Panc1 (cell line): ENCODE results near the gene STXBP5. TPM values are rescaled to one million over a fixed set of nuclear protein-coding genes. Genes with fewer than 3 reads are reported as not detected.

ENCODE experiments used
- ATAC-seq: fragments of 200-7000 bp; cut with Tn5 transposase; 2 replicates; pipeline ENCODE4 v1.9.1; 2020; ENCODE audit warnings: mild to moderate bottlenecking, moderate library complexity
- BruUV-seq: library from RNA; stranded (reverse); fragments of 400-500 nt; replicated peaks from 2 replicates; lab custom pipeline; 2021; lab: Mats Ljungman, UMichigan
- CTCF ChIA-PET: fragments of 300-600 bp; sonication (Branson Sonifier 250); formaldehyde crosslinking; loops from one replicate; lab custom pipeline; 2022; ENCODE audit warnings: antibody characterized with exemption; lab: Charles Lee
- POLR2A ChIA-PET: fragments of 300-600 bp; sonication (Branson Sonifier 250); formaldehyde crosslinking; loops from one replicate; lab custom pipeline; 2022; ENCODE audit warnings: antibody characterized with exemption; lab: Charles Lee
- DNase-seq: peaks from one replicate; pipeline ENCODE4 v3.0.0-alpha.2; 2010; ENCODE audit warnings: low read depth, low spot score
- H3K27ac ChIP-seq: 2 replicates; pipeline ENCODE4 v1.5.1; 2011; ENCODE audit warnings: mild to moderate bottlenecking, low read length, inconsistent platforms
- H3K27me3 ChIP-seq: fragments of 200-500 bp; sonication (Bioruptor generic); 2 replicates; pipeline ENCODE4 v1.6.0; 2014; ENCODE audit warnings: low read length, inconsistent platforms; ENCODE audit not compliant: control insufficient read depth, insufficient read depth
- H3K36me3 ChIP-seq: fragments of 200-500 bp; sonication (Bioruptor generic); 2 replicates; pipeline ENCODE4 v1.5.1; 2014; ENCODE audit warnings: inconsistent platforms, mild to moderate bottlenecking, low read length, moderate library complexity; ENCODE audit not compliant: control insufficient read depth, insufficient read depth
- H3K4me1 ChIP-seq: 2 replicates; pipeline ENCODE4 v1.5.1; 2011; ENCODE audit warnings: inconsistent platforms, mild to moderate bottlenecking, low read length, moderate library complexity; ENCODE audit not compliant: control insufficient read depth, insufficient read depth
- H3K4me3 ChIP-seq, 2 experiments: 2 replicates each; pipeline ENCODE4 v1.5.1; 2011 to 2012; ENCODE audit warnings: low read depth in 2 of 2, low read length in 2 of 2, mild to moderate bottlenecking in 2 of 2, inconsistent platforms in 1 of 2, moderate library complexity in 1 of 2
- H3K9me3 ChIP-seq: fragments of 200-500 bp; sonication (Bioruptor generic); 2 replicates; pipeline ENCODE4 v1.5.1; 2014; ENCODE audit warnings: low read depth, mild to moderate bottlenecking, inconsistent platforms, low read length, moderate library complexity; ENCODE audit not compliant: control insufficient read depth, insufficient read depth
- CTCF ChIP-seq: fragments of 450-650 bp; IDR thresholded peaks from 2 replicates; pipeline ENCODE4 v1.5.1; 2017; ENCODE audit warnings: mild to moderate bottlenecking
- POLR2AphosphoS5 ChIP-seq: IDR thresholded peaks from 2 replicates; pipeline ENCODE4 v1.6.1; 2012; ENCODE audit warnings: mild to moderate bottlenecking, low read depth, low read length, moderate library complexity
- REST ChIP-seq, 2 experiments: IDR thresholded peaks; 2 replicates each; pipeline ENCODE4 v1.6.1; 2011 to 2012; ENCODE audit warnings: low read depth in 2 of 2, control low read depth in 1 of 2, low read length in 1 of 2, mild to moderate bottlenecking in 1 of 2, moderate library complexity in 1 of 2; ENCODE audit not compliant: insufficient read depth in 1 of 2
- SIN3A ChIP-seq: IDR thresholded peaks from 2 replicates; pipeline ENCODE4 v1.6.1; 2012; ENCODE audit warnings: low read depth, mild to moderate bottlenecking, low read length, moderate library complexity, borderline replicate concordance; ENCODE audit not compliant: insufficient read depth
- TCF7L2 ChIP-seq: IDR thresholded peaks from 2 replicates; pipeline ENCODE4 v1.6.1; 2011; ENCODE audit warnings: mild to moderate bottlenecking, low read depth, low read length, inconsistent platforms
- in situ Hi-C: cut with HindIII; loops from 2 replicates; pipeline ENCODE4 v1.10.0; 2016; ENCODE audit warnings: low sequenced_read_pairs, low pct_unique_long_range_greater_than_20kb
- intact Hi-C: fragments of 100-400 bp; cut with micrococcal nuclease; formaldehyde crosslinking; loops from one replicate; pipeline ENCODE4 v1.10.0; 2022; ENCODE audit not compliant: unreplicated experiment
- total RNA-seq: library from RNA; stranded (reverse); gene quantifications from one replicate; pipeline ENCODE4 v1.2.1, GENCODE V29; 2021; ENCODE audit not compliant: unreplicated experiment

The STXBP5 gene
- total RNA-seq, 1 experiment from 2014 or later = 77.8 TPM

- Histone ChIP-seq H3K27me3 (no peaks in the 10 kb centered on the region), H3K9me3 (no peaks in the 10 kb centered on the region), H3K4me1 (no peaks in the 10 kb centered on the region), H3K36me3 (peaks cover 40% of the 10 kb centered on the region), H3K4me3 (no peak overlapping the region), H3K27ac (no peak overlapping the region)
- no peak for ATAC-seq
- no TSS peak for BruUV-seq
- intact Hi-C loops = no loop called here
- POLR2A ChIA-PET = no interaction called here
- in situ Hi-C loops = no loop called here
- no peak for DNase-seq
- no peak for TF ChIP-seq REST (IDR thresholded peaks at IDR 0.05; ENCODE audit: insufficient read depth in 1 of 2, low read depth in 2 of 2, low read length in 1 of 2)
- no peak for TF ChIP-seq POLR2AphosphoS5
- no peak for TF ChIP-seq CTCF
- no peak for TF ChIP-seq TCF7L2
- no peak for TF ChIP-seq SIN3A
- CTCF ChIA-PET = no interaction called here
Observed at GRCh38 chr6:147311218-147311617, 107.0 kb downstream of the STXBP5 start.

GRCh38 chr6:147321260-147321659, 117.0 kb downstream of the STXBP5 start:
- CTCF ChIA-PET = no interaction called here
- ATAC-seq (no peak), DNase-seq (no peak)
- Histone ChIP-seq H3K27me3 (no peaks in the 10 kb centered on the region), H3K4me3 (no peak overlapping the region), H3K36me3 (peaks cover 41% of the 10 kb centered on the region), H3K9me3 (no peaks in the 10 kb centered on the region), H3K27ac (no peak overlapping the region), H3K4me1 (no peaks in the 10 kb centered on the region)
- intact Hi-C loops = no loop called here
- no TSS peak for BruUV-seq
- in situ Hi-C loops = no loop called here
- POLR2A ChIA-PET = no interaction called here
- TF ChIP-seq CTCF (no peak), REST (IDR thresholded peaks at IDR 0.05; ENCODE audit: insufficient read depth in 1 of 2, low read depth in 2 of 2, low read length in 1 of 2) (no peak), SIN3A (no peak), TCF7L2 (no peak), POLR2AphosphoS5 (no peak)
